EL (cell line): ENCODE measurements around the gene HSPA1B.
A peak's percentile ranks its signal among the peaks of the same experiment; 100 is the strongest.
"Not testable (repeated sequence)": the region's sequence is repeated elsewhere in the genome, so short reads cannot be mapped to it uniquely, and the experiment has no call there.

Experiments used
- DNase-seq: peaks from one replicate; pipeline ENCODE4 v3.0.0-alpha.2; 2016

The HSPA1B gene

DNA sequence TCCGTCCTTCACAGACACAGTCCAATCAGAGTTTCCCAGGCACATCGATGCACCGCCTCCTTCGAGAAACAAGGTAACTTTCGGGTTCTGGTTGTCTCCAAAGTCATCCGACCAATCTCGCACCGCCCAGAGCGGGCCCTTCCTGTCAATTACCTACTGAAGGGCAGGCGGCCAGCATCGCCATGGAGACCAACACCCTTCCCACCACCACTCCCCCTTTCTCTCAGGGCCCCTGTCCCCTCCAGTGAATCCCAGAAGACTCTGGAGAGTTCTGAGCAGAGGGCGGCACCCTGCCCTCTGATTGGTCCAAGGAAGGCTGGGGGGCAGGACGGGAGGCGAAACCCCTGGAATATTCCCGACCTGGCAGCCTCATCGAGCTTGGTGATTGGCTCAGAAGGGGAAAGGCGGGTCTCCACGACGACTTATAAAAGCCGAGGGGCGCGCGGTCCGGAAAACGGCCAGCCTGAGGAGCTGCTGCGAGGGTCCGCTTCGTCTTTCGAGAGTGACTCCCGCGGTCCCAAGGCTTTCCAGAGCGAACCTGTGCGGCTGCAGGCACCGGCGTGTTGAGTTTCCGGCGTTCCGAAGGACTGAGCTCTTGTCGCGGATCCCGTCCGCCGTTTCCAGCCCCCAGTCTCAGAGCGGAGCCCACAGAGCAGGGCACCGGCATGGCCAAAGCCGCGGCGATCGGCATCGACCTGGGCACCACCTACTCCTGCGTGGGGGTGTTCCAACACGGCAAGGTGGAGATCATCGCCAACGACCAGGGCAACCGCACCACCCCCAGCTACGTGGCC lies at the start of gene HSPA1B:
TSS of gene HSPA1B (plus strand) at position 453 of the 794 bp plus-strand sequence. CDS start at position 666, 213 bp downstream.
- peak; percentile 100 for DNase-seq

DNA sequence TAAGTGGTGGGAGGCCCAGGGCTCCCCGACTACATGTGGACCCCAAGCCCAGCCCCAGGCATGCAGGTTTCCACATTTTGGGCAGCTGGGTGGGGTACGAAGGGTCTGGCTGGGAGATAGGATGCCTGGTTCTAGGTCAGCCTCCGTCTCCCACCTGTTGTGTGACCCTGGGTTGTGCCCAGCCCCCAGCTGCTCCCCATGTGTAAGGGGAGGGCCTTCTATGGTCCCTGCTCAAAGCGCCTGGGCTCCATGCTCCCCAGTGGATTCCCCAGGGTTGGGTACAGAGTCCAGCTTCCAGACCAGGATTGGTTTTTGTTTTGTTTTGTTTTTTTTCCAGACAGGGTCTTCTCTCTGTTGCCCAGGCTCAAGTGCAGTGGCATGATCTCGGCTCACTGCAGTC lies 49.3 kb upstream of the HSPA1B start:
- no peak for DNase-seq

DNA sequence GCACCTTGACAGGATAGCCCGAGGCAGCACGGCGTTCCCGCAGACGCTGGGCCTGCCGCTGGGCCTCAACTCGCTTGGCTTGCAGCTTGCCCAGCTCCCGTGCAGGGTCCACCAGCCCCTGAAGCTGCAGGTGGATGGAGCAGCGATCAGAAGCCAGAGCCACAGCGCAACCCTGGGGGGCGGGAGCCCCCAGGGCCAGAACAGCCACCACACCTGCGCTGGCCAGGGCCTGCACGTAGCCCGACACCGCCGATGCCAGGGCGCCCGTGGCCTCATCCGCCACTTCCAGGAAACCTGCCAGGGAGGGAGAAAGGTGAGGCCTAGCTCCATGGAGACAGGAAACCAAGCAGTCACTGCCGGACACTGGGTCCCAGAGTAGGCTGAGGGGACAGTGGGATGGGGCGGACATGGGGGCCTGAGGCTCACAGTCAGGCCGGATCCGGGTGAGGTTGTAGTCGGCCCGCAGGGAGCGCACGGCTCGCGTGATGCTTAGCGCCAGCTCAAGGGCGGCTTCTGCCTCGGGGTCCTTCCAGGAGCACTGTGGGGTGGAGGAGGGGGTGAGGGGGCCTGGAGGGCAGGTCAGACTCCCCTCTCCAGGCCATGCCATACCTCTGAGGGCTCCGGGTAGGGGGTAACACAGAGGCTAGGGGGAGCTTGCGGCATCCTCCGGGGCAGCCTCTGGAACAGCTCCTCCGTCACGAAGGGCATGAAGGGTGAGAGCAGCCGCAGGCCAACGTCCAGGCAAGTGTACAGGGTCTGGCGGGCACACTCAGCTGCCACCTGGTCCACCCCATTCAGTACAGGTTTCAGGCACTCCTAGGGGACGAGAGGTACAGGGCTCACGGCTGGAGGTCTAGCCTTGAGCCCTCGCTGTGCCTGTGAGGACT lies 48.3 kb upstream of the HSPA1B start:
- no peak for DNase-seq

DNA sequence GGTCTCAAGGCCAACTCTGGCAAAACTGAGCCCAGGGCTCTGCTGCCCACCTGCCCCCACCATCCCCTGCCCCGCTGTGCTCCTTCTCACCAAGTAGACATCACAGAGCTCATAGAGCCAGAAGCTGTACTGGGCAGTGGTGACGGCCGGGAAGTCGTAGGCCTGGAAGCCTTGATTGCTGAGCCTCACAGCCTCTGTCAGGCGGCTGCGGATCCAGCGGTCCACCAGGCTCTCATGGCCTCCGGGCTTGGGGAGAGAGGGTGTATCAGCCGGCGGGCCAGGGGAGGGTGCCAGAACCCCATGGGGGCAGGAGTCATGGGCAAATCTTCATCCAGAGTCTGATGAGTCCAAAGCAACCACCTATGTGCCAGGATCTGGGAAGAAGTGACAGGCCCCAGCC lies 47.6 kb upstream of the HSPA1B start:
- DNase-seq = no peak

DNA sequence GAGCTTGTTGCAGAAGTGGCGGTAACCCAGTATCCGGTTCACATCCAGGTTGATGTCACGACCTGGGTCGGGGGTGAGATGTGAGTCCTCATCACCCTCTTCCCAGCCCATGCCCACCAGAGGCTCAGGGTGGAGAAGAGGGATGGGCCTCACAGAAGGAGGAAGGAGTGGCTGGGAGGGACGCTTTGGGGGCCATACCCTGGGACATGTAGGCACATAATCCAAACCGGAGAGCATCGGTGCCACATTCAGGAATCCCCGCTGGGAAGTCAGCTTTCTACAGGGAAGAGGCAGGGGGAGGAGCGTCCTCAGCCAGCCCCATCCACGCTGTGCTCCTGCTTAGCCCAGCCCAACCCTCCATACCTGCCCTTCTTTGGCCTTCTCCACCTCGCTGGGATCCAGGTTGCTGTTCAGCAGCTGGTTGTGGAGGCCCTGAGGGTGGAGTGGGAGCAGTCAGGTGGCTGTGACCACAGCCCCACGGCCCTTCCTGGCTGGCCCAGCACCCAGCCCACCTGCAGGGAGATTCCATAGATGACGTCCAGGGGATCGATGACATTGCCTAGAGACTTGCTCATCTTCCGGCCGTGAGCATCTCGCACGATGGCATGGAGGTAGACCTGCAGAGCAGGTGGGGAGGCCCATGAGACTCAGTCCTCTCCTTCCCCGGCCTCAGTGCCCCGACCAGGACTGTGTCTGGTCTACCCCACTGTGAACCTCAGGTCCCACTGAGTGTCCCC lies 46.9 kb upstream of the HSPA1B start:
- DNase-seq = no peak

DNA sequence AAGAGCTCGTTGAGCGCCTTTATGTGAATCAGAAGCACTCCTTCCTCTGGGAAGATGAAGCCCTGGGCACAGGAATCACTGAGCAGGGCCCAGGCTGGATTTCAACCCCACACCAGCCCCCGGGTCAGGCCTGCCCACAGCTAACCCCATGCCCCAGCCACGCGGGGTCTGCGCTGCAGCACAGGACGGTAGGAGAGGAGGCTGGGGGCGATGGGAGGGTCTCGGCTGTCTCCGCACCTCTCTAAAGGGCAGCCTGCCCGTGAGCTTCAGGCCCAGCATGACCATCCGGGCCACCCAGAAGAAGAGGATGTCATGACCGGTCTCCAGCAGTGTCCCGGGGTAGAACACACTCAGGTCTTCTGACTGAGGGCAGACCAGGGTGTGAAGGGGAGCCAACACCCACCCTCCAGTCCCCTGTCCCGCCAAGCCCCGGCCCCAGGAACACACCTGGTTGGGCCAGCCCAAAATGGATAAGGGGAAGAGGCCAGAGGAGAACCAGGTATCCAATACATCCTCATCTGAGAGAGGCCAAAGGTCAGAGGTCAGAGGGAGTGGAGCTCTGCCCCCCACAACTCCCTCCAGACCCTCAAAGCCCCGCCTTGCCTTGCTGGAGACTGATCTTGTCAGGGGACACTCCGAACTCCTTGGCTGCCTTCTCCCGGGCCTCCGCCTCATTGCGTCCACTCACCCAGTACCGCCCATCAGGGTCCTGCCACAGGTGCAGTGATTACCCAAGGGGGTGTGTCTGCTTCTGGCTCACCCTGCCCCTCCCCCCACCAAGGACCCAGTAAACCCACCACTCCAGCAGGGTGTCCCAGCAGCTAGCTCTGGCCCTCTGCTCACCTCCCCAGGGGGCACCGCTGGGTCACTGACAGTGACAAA lies 46.1 kb upstream of the HSPA1B start:
- no peak for DNase-seq

DNA sequence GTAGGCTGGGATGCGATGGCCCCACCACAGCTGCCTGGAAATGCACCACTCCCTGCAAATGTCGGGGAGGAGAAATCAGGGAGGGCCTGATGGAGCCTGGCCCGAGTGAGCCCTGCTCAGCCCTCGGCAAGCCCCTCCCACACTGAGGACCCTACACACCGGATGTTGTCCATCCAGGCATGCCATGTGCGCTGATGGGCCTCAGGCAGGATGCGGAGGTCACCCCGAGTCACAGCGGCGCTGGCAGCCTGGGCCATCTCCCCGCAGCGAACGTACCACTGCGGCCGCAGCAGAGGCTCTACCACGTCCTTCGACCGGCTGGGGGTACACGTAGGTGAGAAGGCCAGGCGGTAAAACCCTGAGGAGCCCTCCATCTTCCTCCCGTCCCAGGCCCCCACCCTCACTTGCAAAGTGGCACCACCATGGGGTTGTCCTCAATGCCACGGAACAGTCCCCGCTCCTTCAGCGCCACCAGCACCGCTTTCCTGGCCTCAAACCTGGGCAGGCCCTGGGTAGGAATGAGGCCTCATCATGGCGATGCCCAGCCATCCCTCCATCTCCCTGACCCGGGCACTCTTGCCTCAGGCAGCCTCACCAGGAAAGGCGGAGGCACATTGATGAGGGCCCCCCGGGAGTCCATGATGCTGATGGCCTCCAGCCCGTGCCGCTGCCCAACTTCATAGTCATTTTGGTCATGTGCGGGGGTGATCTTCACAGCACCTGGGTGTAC lies 45.2 kb upstream of the HSPA1B start:
- no peak for DNase-seq

DNA sequence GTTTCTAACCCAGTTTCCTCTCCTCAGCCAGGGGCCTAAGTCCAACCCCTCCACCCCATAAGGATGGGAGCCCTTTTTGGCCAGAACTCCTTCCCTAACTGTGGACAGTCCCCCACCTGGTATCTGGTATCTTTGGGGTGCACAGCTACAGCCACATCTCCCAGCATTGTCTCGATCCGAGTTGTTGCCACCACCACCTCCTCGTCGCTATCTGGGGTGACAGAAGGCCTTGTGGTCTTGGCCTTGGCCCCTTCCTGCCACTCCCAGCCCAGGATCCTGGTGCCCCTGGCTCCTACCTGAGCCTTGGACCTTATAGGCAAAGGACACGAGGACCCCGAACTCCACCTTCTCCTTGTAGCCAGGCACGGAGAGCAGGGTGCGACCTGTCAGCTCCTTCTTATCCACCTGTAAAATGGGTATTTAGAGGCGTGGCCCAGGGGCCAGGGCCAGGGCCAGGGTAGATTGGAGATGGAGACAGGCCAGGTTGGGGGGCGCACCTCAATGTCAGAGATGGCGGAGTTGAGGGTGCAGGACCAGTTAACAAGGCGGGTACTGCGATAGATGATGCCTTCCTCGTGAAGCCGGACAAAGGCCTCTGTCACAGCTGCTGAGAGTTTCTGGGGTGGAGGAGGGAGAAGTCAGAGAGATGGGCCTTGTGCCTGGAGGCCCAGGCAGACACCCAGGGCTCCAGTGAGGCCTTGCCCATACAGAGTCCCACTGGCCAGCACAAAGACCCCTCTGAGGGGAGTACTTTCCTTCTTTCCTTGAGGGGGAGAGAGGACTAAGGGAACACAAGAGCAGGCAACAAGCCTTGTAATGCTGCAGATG lies 43.2 kb upstream of the HSPA1B start:
- no peak for DNase-seq

DNA sequence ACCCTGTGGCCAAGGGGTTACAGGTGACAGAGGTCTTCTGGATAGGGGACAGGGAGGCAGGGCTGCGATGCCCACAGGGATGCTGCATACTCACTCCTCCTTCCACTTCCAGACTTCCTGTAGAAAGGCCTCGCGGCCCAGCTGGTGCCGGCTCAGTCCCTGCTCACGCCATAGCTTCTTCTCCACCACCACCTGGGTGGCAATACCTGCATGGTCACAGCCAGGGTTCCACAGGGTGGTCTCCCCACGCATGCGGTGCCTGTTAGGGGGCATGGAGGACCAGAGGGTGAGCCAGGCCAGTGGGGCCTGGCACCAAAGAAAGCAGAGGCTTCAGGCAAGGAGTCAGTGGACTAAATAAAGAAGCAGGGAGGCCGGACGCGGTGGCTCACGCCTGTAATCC lies 42.1 kb upstream of the HSPA1B start:
- no peak for DNase-seq

DNA sequence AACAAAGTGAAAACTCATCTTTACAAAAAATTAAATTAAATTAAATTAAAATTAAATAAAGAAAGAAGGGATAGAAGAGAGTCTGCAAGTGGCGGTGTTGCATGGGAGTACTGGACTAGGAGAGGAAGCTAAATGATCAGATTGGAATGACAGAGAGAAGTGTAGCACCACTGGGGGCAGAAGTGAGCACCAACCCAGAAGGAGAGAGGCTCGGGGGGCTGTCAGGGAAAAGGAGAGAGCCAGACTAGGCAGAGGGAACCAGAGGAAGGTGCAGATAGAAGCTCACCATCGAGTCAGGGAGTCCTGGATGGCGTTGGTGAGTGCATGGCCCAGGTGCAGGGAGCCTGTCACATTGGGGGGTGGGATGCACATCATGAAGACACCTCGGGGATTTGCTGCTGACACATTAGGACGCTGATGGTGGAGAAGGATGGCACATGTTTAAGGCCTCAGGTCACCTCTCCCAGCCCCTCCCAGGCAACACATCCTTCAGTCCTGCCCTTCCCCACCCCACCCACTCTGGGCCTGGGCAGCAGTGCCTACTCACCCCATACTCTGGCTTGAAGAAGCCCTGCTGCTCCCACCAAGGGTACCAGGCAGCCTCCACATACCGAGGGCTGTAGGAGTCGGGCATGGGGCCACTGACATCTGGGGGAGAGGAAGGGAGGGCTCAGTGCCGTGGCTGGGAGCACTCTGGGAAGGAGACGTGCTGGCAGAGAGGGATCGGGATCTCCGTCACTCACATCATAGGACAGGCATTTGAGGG lies 36.0 kb upstream of the HSPA1B start:
- peak; percentile 61 for DNase-seq

DNA sequence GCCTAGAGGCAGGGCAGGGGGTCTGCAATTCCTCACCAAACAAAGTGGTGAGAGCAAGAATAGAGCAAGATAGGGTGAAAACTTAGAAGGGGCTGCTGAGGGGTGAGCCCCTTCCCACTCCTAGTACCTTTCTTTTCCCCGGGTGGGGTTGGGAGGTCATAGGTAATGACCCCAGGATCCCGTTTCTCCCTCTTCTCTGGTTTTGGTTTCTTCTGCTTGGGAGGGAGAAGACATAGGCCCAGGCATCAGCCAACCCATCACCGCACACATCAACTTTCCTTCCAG lies 35.5 kb upstream of the HSPA1B start:
- DNase-seq = no peak

DNA sequence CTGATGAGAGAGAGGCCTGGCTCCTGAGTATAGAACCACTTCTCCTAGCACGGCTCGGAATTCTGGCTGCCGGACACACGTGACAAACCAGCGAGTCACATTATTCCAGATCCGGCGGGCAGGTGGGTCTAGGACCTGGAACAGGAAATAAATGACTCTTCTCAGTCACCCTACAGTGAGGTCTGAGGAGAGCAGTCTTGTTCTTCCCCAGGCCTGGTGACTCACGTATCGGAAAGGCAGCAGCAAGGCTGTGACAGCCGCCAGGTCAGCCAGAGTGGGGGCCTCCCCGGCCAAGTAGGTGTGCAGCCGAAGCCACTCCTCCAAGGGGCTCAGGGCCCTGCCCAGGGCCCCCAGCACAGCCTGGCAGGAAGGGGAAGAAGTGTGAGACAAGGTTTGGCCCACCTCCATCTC lies 34.8 kb upstream of the HSPA1B start:
- peak; percentile 73 for DNase-seq

DNA sequence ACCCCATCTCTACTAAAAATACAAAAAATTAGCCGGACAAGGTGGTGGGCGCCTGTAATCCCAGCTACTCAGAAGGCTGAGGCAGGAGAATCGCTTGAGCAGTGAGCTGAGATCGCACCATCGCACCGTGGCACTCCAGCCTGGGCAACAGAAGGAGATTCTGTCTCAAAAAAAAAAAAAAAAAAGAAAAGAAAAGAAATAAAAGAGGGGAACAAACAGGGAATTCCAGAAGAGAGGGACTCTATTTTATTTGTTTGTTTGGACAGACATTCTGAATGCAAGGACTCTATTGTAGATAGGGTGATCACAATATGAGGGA lies 33.7 kb upstream of the HSPA1B start:
- not testable (repeated sequence) for DNase-seq

DNA sequence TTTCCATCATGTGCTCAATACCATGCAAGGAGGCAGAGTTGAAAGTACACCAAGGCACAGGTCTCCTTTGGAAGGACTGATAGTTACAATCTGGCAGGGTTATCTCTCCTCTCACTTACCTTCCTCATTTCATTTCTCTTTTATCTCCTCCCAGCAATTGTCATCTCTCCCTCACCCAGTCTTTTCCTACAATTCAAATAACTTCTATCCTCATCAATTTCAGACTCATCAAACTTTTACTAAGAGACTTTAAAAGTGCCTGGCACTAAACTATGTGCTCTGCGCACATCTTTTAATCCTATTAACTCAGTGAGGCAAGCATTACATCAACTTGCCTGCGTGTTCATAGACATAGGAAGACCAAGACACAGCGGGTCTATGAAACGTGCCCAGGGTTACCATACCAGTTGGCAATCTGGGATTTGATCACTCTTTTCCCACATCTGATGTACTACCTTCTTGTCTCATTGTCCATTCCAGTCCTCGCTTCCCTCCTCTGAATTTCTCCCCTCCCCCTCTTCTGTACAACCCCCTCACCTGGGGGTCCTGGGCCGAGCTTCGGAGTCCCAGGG lies 33.2 kb upstream of the HSPA1B start:
- DNase-seq = peak; percentile 42

DNA sequence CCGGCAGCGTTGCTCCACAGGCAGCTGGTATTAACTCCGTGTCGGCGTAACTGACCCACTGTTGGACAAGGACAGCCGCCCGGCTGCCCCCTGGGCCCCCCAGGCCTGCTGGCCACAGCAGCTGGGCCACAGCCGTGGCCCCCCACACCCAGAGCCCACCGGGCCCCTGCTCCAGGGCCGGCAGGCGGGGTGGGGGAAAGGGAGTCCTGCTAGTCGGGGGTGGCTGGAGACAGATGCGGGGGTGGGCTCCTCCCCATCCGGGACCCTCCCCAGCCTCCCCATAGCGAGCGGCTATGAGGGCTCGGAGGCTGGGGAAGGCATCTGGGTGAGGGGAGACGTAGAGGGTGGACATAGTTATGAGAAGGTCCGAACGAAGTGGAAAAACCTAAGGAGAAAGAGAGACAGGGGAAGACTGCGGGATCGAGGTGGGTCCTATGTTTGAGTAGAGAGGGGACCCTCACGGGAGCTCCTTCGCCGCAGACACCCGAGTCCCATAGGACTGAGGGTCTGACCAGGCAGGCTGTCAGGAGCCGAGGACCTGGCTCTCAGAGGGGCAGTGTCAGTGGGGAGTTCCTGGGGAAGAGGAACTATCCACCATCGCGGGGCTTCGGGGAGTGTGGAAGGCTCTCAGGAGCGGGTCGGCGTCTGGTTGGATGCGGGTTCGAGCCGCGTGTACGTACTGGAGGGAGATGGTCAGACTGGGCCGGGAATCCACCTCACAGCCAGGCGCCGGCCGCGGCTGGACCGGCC lies 32.5 kb upstream of the HSPA1B start:
- DNase-seq = no peak

DNA sequence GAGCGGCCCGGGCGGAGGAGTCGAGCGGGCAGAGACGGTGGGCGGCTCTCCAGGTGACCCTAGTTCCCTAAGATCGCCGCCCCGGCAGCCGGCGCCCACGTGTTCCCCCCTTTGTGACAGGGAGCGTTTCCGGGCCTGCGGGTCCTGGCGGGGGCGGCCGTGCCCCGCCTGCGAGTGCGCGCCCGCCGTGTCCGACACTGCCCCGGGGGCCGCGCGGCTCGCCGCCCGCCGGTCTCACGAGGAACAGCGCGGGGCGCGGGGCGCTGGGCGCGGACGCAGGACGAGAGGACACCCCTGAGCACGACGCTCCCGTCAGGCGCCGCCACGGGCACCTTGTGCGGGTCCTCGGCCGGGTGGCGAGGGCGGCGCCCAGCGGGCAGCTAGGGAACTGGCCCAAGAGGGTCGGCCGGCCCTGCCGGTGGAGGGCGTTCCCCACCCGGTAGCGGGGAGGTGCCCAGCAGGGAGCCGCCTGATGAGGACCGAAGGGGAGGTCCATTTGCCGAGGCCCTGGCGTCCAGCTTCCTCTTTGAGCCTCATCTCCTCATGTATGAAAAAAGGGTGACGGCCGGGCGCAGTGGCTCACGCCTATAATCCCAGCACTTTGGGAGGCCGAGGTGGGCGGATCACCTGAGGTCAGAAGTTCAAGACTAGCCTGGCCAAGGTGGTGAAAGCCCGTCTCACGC lies 31.8 kb upstream of the HSPA1B start, which contains the start of gene VARS1:
TSS of gene VARS1 (minus strand) at position 137 of the 683 bp plus-strand sequence. CDS start 535 bp downstream, outside the sequence.
- peak; percentile 93 for DNase-seq

DNA sequence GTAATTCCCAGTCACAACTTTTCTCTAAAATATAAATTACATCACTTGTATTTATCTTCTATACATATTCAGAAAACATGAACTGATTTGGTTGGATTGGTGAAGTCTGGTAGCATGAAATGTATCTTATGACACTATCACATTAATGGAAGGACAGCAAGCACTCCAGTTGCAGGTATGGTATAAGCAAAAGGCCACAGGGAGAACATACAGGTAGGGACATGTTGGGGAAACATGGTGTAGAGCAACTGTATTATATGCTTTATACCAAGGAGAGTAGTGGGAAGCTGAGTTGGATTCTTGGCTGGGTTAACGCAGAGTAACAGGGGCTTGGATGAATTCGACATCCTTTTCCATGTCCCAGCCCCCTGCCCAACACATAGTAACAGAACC lies 30.5 kb upstream of the HSPA1B start:
- no peak for DNase-seq

DNA sequence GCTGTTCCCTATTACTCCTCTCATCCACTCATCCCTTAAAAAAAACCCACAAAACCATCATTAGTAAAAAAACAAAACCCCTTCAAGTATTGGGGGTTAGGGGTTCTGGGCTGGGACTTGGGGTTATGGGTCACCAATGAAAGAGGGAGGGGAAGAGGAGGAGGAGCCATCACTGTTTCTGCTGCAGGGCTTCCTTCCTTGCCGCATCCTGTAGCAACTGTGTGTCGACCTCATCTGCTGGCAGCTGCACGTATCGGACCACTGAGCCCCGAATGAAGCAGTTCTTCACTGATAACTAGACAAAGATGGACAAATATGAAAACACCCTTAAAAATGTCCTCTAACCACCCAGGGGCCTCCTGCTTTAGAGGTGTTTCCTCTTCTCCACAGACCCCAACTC lies 29.9 kb upstream of the HSPA1B start:
- no peak for DNase-seq
